ENCODE measurements around the gene SERPINA4.

SERPINA4 gene

DNA sequence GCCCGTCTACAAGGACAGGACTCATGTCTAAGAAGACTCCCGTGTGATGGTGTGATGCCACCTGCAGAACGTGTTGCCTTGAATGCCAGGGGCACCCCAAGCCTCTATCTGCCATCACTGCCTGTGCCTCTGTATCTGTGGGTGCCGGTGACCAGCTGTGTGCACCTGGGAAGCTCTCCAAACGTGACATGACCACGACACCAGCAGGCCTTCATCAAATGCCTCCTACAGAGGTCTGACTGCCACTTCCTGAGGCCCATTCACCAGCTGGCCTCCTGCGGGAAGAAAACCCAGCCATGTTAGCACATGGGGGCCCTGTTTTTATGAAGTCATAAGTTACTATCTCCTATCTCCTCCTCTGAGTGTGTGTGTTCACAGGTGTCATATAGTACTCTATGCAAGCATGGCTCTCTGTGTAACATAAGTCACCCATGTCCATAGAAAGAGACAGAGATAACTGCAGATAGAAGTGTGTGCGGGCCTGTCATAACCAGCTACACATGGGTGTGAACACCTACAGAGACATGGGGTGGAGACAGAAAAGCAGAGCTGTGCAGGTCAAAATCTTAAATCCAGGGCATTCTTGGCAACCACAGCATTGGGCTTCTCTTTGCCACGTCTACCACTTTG, 18.3 kb upstream of the SERPINA4 start:
- H3K27ac ChIP-seq, result no peak overlapping the region
- TF ChIP-seq, protein P1, sequence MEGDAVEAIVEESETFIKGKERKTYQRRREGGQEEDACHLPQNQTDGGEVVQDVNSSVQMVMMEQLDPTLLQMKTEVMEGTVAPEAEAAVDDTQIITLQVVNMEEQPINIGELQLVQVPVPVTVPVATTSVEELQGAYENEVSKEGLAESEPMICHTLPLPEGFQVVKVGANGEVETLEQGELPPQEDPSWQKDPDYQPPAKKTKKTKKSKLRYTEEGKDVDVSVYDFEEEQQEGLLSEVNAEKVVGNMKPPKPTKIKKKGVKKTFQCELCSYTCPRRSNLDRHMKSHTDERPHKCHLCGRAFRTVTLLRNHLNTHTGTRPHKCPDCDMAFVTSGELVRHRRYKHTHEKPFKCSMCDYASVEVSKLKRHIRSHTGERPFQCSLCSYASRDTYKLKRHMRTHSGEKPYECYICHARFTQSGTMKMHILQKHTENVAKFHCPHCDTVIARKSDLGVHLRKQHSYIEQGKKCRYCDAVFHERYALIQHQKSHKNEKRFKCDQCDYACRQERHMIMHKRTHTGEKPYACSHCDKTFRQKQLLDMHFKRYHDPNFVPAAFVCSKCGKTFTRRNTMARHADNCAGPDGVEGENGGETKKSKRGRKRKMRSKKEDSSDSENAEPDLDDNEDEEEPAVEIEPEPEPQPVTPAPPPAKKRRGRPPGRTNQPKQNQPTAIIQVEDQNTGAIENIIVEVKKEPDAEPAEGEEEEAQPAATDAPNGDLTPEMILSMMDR (IDR thresholded peaks at IDR 0.05), result no peak

DNA sequence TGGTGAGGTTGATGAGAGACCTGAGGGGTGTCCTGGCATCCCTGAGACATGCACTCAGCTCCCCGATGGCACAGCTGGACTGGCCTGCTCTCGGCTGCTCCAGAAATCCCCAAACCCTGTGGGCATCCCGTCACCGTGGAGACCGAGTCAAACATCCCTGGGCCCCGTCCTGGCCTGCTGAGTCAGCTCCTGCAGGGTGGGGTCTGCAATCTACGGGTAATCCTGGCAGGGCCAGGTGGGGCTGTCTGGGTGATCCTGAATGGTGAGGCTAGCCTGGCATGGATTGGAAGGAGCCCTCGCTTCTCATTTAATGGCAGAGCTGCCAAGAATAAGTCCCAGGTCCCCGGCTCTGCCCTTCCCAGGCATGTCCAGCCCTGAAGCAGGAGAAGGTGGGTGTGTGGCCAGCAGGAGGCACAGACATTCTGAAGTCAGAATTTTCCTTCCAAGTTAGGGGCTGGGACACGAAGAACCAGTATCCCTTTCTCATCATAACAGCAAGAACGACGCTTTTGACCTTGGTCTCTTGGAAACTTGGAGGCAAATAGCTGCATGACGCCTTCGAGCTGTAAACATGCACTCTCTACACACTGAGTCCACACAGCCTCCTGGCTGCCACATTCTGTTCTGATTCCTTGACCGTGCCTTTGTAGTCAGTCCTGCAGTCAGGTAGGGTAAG, 17.7 kb upstream of the SERPINA4 start:
- H3K27ac ChIP-seq, result no peak overlapping the region
- TF ChIP-seq, protein P1 (IDR thresholded peaks at IDR 0.05), result no peak
- TF ChIP-seq ZFX (IDR thresholded peaks at IDR 0.05; ENCODE audit: borderline replicate concordance), result no peak

DNA sequence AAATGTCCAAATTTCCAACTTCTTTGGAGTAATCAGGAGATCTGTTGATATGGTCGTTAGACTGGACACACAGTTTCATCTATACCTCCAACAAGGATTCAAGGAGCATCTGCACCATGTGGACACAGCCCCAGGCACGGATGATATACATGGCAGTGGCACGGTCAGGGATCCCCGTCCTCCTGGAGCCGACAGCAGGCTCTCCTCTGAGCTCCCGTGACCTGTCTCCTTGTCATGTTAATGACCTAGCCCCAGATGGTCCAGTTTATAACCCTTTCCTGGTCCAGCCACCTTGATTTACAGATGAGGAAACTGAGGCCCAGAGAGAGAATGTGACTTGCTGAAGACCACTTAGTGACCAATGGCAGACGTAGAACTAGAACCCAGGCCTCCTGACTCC, 16.5 kb upstream of the SERPINA4 start:
- no peak for TF ChIP-seq ZFX (IDR thresholded peaks at IDR 0.05; ENCODE audit: borderline replicate concordance)
- TF ChIP-seq, protein P1 (IDR thresholded peaks at IDR 0.05), result no peak
- no peak overlapping the region for H3K27ac ChIP-seq

DNA sequence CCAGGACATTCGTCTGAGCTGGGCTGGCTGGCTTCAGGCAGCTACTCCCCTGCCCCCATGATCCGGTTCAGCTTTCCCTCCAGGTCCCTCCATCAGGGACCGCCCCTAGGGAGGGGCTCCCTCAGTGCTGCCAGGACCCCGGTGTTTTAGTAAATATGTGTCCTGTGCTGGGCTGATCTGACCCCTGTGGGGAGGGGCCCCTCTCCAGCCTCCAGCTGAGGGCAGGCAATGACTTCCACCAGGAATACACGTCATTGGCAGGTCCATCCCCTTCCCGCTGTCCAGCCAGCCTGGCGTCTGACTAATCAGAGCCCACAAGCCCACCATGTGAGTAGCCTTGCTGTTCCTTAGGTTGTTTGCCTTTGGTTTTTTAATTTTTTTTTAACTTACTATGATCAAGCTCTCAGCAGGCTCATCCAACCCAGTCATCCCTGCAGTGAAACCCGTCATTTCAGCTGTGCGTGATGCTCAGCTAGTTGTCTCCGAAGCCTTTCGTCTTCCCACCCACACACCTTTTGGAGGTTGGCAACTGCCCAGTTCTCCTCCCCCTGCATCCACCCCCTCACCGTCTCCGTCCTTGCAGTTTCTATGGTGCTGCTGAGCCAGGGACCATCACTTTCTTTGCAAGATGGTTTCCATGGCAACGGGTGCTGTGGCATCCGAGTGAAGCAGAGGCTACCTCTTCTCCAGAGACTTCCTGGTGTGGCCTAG, 16.0 kb upstream of the SERPINA4 start:
- H3K27ac ChIP-seq, result no peak overlapping the region
- TF ChIP-seq, protein P1 (IDR thresholded peaks at IDR 0.05), result no peak
- no peak for TF ChIP-seq ZFX (IDR thresholded peaks at IDR 0.05; ENCODE audit: borderline replicate concordance)

DNA sequence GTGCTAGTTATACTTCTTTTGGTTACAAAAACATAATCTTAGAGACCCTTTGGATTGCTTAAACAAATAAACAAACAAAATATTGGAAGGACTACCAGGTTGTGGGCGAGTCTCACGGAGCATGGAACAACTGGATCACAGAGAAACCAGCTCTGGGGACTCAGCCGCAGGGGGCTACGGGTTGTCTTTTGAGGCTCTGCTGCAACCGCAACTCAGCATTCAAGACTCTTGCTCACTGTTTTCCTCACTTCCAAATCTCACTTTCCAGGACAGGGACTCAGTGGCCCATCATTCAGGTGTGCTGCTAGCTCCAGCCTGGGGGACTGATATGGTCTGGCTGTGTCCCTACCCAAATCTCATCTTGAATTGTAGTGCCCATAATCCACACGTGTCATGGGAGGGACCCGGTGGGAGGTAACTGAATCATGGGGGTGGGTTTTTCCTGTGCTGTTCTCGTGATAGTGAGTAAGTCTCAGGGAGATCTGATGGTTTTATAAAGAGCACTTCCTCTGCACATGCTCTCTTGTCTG, 14.0 kb upstream of the SERPINA4 start:
- no peak overlapping the region for H3K27ac ChIP-seq
- TF ChIP-seq ZFX (IDR thresholded peaks at IDR 0.05; ENCODE audit: borderline replicate concordance), result no peak
- TF ChIP-seq, protein P1 (IDR thresholded peaks at IDR 0.05), result no peak

DNA sequence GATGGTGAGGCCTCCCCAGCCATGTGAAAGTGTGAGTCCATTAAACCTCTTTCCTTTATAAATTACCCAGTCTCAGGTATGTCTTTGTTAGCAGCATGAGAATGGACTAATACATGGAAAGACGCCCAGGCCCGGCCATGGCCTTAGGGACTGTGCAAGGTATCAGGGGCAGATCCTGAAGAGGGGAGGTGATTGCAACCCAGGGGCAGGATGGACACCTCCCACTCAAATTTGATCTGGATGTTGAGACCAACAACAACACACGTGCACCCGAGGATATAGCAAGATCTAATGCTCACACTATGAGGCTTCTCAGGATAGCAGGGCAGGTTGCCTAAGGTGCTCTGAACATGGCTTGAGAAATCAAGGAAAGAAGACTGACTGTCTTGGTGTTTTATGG, 13.5 kb upstream of the SERPINA4 start:
- no peak for TF ChIP-seq ZFX (IDR thresholded peaks at IDR 0.05; ENCODE audit: borderline replicate concordance)
- TF ChIP-seq, protein P1 (IDR thresholded peaks at IDR 0.05), result no peak
- H3K27ac ChIP-seq, result no peak overlapping the region
